HepG2 (cell line): ENCODE results near the gene BCAS3. TPM values are rescaled to one million over a fixed set of nuclear protein-coding genes. Genes with fewer than 3 reads are reported as not detected.

Experiments
- CCAR2 ChIP-seq: fragments of 200-400 bp; formaldehyde crosslinking; optimal IDR thresholded peaks from 2 replicates; pipeline ENCODE3; 2018; ENCODE audit warnings: low read depth, mild to moderate bottlenecking, low read length, moderate library complexity
- CHCHD3 ChIP-seq: sonication (generic); formaldehyde crosslinking; IDR thresholded peaks from 2 replicates; pipeline ENCODE4 v1.8.0; 2022; ENCODE audit warnings: mild to moderate bottlenecking, missing genetic modification reagents, moderate library complexity
- HCFC1 ChIP-seq: fragments of 150-350 bp; IDR thresholded peaks from 2 replicates; pipeline ENCODE4 v1.6.1; 2014; ENCODE audit warnings: low read depth, low read length
- MXD4 ChIP-seq: IDR thresholded peaks from 2 replicates; pipeline ENCODE4 v1.6.1; 2016; ENCODE audit warnings: mild to moderate bottlenecking, missing biosample characterization, missing genetic modification reagents
- NFE2L2 ChIP-seq: fragments of 150-350 bp; IDR thresholded peaks from 2 replicates; pipeline ENCODE4 v1.6.1; 2014; ENCODE audit warnings: low read length
- PRMT3 ChIP-seq: sonication (generic); formaldehyde crosslinking; IDR thresholded peaks from 2 replicates; pipeline ENCODE4 v1.8.1; 2022; ENCODE audit warnings: low read depth, mild to moderate bottlenecking, moderate library complexity, missing genetic modification reagents, borderline replicate concordance
- RBAK ChIP-seq: sonication (generic); formaldehyde crosslinking; IDR thresholded peaks from 2 replicates; pipeline ENCODE4 v1.5.1; 2020; ENCODE audit warnings: mild to moderate bottlenecking, missing genetic modification reagents
- ZNF350 ChIP-seq: sonication (generic); formaldehyde crosslinking; IDR thresholded peaks from 2 replicates; pipeline ENCODE4 v1.4.0; 2020; ENCODE audit warnings: mild to moderate bottlenecking, low read depth, missing genetic modification reagents, borderline replicate concordance
- ZNF572 ChIP-seq: sonication (generic); formaldehyde crosslinking; IDR thresholded peaks from 2 replicates; pipeline ENCODE4 v1.5.1; 2020; ENCODE audit warnings: mild to moderate bottlenecking, missing genetic modification reagents
- ZNF713 ChIP-seq: sonication (generic); formaldehyde crosslinking; IDR thresholded peaks from 2 replicates; pipeline ENCODE4 v1.4.0; 2020; ENCODE audit warnings: mild to moderate bottlenecking, missing genetic modification reagents
- ZNF749 ChIP-seq: sonication (generic); formaldehyde crosslinking; IDR thresholded peaks from 2 replicates; pipeline ENCODE4 v1.8.0; 2022; ENCODE audit warnings: mild to moderate bottlenecking, missing genetic modification reagents, moderate library complexity, borderline replicate concordance
- ZNF777 ChIP-seq: sonication (generic); formaldehyde crosslinking; IDR thresholded peaks from 2 replicates; pipeline ENCODE4 v1.4.0; 2020; ENCODE audit warnings: missing genetic modification reagents
- polyA plus RNA-seq, 8 experiments: library from polyadenylated mRNA; depleted of rRNA in 3 of 8; stranded (reverse) in 7 of 8; unstranded in 1 of 8; fragments of >200 nt; fragmentation: Illumina TruSeq in 4 of 8; extraction: Trizol in 4 of 8; gene quantifications; 2 replicates each; pipeline versions ENCODE4 v1.2.1 to v1.2.3, GENCODE V29; 2011 to 2016; ENCODE audit warnings: low read depth in 4 of 8, missing spikeins in 1 of 8, mixed read lengths in 1 of 8; ENCODE audit not compliant: insufficient read depth in 1 of 8
- total RNA-seq, 5 experiments: library from RNA; depleted of rRNA; stranded (reverse); fragments of >200 nt; fragmentation: Illumina TruSeq; extraction: Trizol; gene quantifications; 2 replicates each; pipeline ENCODE4 v1.2.3, GENCODE V29; 2016; ENCODE audit warnings: low read depth in 1 of 5
- TF ChIP-seq, protein P1 (sequence below): IDR thresholded peaks from 2 replicates; pipeline ENCODE4 v1.6.1; 2016; ENCODE audit warnings: missing biosample characterization, missing genetic modification reagents, low read depth
- TF ChIP-seq, protein P2 (sequence below): sonication (generic); formaldehyde crosslinking; IDR thresholded peaks from 2 replicates; pipeline ENCODE4 v1.4.0; 2020; ENCODE audit warnings: mild to moderate bottlenecking, missing genetic modification reagents
- TF ChIP-seq, protein P3 (sequence below): sonication (generic); formaldehyde crosslinking; conservative IDR thresholded peaks from 2 replicates; pipeline ENCODE4 v1.5.0; 2020; ENCODE audit warnings: missing genetic modification reagents
- TF ChIP-seq, protein P4 (sequence below): sonication (generic); formaldehyde crosslinking; IDR thresholded peaks from 2 replicates; pipeline ENCODE4 v1.4.0; 2020; ENCODE audit warnings: missing genetic modification reagents

Gene BCAS3
- total and polyA plus RNA-seq, 2 of the 13 experiments (the other 11 are each of a cell fraction or from before 2014, with no cell fraction given) = 10.7 to 11.2 TPM

DNA sequence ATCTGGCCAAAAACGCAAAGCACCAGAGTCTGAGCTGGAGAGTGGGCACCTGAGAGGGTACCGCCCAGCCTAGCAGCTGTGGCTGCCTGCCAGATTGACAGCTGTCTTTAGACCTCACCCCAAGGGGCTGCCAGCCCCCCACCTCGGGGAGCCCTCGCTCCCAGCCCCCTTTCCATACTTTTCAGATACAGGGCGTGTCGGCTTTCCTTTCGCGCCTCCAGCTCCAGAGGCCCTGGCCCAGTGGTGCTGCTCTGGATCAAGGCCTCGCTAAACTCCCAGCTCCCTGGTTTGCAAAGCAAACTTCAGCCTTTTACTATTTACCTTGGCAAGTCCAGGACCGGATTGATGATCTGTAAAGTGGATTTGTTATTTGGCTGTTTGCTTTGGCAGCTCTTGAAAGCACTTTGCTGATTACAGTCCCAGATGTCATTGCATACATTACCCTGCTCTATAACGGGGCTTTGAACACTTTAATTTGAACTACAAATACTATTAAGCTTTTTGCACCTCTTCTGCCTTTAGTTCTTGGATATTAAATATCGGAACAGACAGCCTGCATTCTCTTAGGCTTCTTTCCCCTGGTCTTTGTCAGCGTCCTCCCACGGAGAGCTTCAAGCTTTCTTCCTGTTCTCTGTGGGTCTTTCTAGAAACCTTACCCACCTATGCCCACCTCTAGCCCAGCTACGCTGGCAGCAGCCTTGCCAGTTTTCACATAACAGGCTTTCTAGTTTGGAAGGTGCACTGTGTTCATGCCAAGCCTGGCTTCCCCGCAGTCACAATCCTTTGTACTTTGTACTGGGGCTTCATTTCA lies 658.4 kb downstream of the BCAS3 start (continued):
- TF ChIP-seq, protein P1, sequence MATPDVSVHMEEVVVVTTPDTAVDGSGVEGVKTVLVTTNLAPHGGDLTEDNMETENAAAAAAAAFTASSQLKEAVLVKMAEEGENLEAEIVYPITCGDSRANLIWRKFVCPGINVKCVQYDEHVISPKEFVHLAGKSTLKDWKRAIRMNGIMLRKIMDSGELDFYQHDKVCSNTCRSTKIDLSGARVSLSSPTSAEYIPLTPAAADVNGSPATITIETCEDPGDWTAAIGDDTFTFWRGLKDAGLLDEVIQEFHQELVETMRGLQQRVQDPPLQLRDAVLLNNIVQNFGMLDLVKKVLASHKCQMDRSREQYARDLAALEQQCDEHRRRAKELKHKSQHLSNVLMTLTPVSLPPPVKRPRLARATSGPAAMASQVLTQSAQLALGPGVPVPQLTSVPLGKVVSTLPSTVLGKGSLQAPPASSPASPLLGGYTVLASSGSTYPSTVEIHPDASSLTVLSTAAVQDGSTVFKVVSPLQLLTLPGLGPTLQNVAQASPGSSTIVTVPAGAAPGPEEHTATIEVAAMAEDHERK (CRISPR knock-in tag) = no peak
- TF ChIP-seq ZNF713 (CRISPR knock-in tag) = no peak
- TF ChIP-seq MXD4 (CRISPR knock-in tag) = peak; percentile 70; the same call in 1 of the 2 replicates
- no peak for TF ChIP-seq NFE2L2
- TF ChIP-seq PRMT3 (CRISPR knock-in tag) = no peak; the same call in 1 of the 2 replicates
- no peak for TF ChIP-seq ZNF572 (CRISPR knock-in tag)
- TF ChIP-seq ZNF350 (CRISPR knock-in tag) = peak; percentile 36; the same call in 1 of the 2 replicates
- peak; percentile 37; the same call in 1 of the 2 replicates for TF ChIP-seq RBAK (CRISPR knock-in tag)
- TF ChIP-seq, protein P2, sequence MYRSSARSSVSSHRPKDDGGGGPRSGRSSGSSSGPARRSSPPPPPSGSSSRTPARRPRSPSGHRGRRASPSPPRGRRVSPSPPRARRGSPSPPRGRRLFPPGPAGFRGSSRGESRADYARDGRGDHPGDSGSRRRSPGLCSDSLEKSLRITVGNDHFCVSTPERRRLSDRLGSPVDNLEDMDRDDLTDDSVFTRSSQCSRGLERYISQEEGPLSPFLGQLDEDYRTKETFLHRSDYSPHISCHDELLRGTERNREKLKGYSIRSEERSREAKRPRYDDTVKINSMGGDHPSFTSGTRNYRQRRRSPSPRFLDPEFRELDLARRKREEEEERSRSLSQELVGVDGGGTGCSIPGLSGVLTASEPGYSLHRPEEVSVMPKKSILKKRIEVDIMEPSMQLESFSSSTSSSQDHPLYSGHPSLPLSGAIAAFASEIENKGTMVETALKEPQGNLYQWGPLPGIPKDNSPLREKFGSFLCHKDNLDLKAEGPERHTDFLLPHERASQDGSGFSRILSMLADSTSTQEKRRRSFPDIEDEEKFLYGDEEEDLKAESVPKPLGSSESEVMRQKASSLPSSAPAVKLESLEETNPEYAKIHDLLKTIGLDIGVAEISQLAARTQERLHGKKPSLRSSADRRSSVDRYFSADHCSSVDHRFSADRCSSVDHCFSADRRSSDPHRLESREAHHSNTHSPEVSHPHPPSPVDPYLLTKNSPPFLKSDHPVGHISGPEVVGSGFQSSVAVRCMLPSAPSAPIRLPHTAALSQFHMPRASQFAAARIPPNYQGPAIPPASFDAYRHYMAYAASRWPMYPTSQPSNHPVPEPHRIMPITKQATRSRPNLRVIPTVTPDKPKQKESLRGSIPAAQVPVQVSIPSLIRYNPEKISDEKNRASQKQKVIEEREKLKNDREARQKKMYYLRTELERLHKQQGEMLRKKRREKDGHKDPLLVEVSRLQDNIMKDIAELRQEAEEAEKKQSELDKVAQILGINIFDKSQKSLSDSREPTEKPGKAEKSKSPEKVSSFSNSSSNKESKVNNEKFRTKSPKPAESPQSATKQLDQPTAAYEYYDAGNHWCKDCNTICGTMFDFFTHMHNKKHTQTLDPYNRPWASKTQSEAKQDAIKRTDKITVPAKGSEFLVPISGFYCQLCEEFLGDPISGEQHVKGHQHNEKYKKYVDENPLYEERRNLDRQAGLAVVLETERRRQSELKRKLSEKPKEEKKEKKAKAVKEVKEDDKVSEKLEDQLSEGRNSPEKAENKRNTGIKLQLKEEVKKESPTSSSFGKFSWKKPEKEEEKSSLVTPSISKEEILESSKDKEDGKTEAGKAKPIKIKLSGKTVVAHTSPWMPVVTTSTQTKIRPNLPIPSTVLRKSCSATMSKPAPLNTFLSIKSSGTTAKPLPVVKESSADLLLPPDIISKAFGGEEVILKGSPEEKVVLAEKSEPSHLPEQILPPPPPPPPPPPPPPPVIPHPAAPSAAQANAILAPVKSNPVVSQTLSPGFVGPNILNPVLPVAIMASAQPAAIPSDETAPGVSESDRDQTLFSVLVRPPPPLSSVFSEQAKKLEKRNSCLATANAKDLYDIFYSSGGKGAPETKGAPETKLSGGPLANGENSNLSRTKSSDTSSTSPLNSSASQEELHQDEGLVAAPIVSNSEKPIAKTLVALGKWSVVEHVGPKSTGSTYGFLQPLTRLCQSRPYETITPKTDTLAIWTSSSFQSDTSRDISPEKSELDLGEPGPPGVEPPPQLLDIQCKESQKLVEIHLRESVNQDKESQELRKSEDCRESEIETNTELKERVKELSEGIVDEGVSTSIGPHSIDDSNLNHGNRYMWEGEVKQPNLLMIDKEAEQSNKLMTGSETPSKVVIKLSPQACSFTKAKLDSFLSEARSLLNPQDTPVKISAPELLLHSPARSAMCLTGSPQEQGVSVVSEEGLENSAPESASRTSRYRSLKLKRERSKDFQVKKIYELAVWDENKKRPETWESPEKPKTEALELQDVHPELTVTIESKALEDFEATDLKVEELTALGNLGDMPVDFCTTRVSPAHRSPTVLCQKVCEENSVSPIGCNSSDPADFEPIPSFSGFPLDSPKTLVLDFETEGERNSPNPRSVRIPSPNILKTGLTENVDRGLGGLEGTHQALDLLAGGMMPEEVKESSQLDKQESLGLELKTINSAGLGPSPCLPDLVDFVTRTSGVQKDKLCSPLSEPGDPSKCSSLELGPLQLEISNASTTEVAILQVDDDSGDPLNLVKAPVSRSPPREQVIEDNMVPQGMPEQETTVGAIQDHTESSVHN (CRISPR knock-in tag) = no peak; the same call in 1 of the 2 replicates
- TF ChIP-seq ZNF749 = peak; percentile 72; the same call in 1 of the 2 replicates
- no peak for TF ChIP-seq HCFC1
- TF ChIP-seq ZNF777 = no peak
- TF ChIP-seq, protein P3, sequence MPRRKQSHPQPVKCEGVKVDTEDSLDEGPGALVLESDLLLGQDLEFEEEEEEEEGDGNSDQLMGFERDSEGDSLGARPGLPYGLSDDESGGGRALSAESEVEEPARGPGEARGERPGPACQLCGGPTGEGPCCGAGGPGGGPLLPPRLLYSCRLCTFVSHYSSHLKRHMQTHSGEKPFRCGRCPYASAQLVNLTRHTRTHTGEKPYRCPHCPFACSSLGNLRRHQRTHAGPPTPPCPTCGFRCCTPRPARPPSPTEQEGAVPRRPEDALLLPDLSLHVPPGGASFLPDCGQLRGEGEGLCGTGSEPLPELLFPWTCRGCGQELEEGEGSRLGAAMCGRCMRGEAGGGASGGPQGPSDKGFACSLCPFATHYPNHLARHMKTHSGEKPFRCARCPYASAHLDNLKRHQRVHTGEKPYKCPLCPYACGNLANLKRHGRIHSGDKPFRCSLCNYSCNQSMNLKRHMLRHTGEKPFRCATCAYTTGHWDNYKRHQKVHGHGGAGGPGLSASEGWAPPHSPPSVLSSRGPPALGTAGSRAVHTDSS = no peak
- no peak for TF ChIP-seq CHCHD3
- TF ChIP-seq, protein P4, sequence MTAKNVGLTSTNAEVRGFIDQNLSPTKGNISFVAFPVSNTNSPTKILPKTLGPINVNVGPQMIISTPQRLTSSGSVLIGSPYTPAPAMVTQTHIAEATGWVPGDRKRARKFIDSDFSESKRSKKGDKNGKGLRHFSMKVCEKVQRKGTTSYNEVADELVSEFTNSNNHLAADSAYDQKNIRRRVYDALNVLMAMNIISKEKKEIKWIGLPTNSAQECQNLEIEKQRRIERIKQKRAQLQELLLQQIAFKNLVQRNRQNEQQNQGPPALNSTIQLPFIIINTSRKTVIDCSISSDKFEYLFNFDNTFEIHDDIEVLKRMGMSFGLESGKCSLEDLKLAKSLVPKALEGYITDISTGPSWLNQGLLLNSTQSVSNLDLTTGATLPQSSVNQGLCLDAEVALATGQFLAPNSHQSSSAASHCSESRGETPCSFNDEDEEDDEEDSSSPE = peak; percentile 83
- no peak for TF ChIP-seq CCAR2
